Nucleus accumbens (tissue), 56 donors: Measurements from ENCODE around the gene PML.
"Not testable (repeated sequence)": the region's sequence is repeated elsewhere in the genome, so short reads cannot be mapped to it uniquely, and the experiment has no call there.

Experiments used
- DNase-seq, 56 donors: peaks; one replicate each; lab custom pipeline; 2025; lab: John Stamatoyannopoulos, UW

PML gene

DNA sequence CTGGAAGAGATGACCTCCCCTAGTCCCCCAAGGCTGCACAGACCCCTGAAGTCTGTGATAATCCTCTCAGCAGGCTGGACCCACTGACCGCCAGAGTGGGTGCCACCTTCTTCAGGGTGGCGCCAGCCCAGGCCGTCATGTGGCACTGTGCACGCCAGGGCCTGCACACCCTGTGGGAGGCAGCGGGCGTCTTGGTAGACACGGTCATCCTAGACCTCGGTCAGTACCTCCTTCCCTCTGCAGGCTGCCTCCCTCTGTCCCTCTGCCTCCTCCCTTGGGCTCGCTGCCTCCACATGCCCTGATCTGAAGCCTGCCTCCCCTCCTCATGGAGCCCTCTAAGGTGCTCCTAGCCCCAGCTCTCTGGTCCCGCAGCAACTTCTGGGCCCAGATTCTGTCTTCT lies 101.1 kb downstream of the PML start:
- not testable (repeated sequence) for DNase-seq

DNA sequence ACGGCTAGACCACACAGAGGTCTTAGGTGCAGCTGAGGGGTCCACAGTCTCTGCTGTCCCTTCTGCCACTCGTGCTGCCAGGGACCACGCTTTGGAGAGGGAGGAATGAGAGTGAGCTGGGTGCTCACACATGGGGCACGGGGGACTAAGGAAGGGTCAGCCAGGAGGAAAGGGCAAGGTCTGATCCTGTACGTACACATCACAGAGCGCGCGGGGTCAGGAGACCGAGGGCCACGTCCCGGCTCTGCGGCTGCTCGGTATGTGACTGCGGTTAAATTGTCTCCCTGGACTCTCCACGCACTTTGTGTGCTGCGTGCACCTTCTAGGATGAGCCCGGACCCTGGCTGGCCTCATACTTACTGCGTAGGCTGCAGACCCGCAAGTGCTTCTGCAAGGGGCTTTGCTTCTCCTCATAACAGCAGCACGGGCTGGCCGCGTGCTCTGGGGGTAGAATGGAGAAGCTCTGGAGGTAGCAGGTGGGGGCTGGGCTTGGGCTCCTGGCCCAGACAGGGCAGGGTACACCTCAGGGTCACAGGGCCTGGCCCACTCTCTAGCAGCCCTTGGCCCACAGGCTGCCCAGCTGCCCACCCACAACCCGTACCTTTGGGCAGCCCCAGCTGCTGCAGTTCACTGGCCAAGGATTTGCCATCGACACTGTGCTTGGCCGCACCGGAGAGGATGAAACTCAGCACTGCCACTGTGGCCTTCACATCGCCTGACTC lies 102.4 kb downstream of the PML start:
- not testable (repeated sequence) for DNase-seq
